HG02870 (cell line): ENCODE measurements around the gene ROM1.
A peak's percentile ranks its signal among the peaks of the same experiment; 100 is the strongest.
"Not testable (repeated sequence)": the region's sequence is repeated elsewhere in the genome, so short reads cannot be mapped to it uniquely, and the experiment has no call there.

Experiments used
- ATAC-seq: cut with Tn5 transposase; IDR thresholded peaks from one replicate; pipeline ENCODE4 v1.9.1; 2021; ENCODE audit warnings: mild to moderate bottlenecking, moderate library complexity; ENCODE audit not compliant: unreplicated experiment

ROM1 gene

GRCh38 chr11:62585356-62585755, 27.7 kb upstream of the ROM1 start:
- ATAC-seq = not testable (repeated sequence)

GRCh38 chr11:62588966-62589637, 24.0 kb upstream of the ROM1 start:
- no peak for ATAC-seq

GRCh38 chr11:62591448-62592145, 21.5 kb upstream of the ROM1 start, which contains the start of gene TUT1:
TUT1 (minus strand) TSS chr11:62591523; CDS start chr11:62591485, 38 bp downstream.
- ATAC-seq = peak; percentile 89

GRCh38 chr11:62592146-62592815, 20.8 kb upstream of the ROM1 start:
- no peak for ATAC-seq

GRCh38 chr11:62592989-62593421, 20.1 kb upstream of the ROM1 start:
- no peak for ATAC-seq

- ATAC-seq = no peak
Measured at GRCh38 chr11:62593434-62594044, 19.5 kb upstream of the ROM1 start.

GRCh38 chr11:62595124-62595523, 17.9 kb upstream of the ROM1 start:
- ATAC-seq = no peak

- ATAC-seq = peak; percentile 41
Measured at GRCh38 chr11:62599069-62599696, 13.9 kb upstream of the ROM1 start.

GRCh38 chr11:62599901-62600300, 13.2 kb upstream of the ROM1 start:
- ATAC-seq = no peak

GRCh38 chr11:62600367-62601121, 12.5 kb upstream of the ROM1 start:
- no peak for ATAC-seq

GRCh38 chr11:62601122-62601371, 12.0 kb upstream of the ROM1 start:
- peak; percentile 7 for ATAC-seq

- peak; percentile 70 for ATAC-seq
Measured at GRCh38 chr11:62601372-62602140, 11.5 kb upstream of the ROM1 start, which contains the start of gene MTA2. MTA2 (minus strand) TSS chr11:62601865; CDS start chr11:62601450, 415 bp downstream.

- ATAC-seq = no peak
Measured at GRCh38 chr11:62602141-62603071, 10.7 kb upstream of the ROM1 start.

GRCh38 chr11:62603072-62603408, 10.0 kb upstream of the ROM1 start:
- no peak for ATAC-seq

- ATAC-seq = no peak
Measured at GRCh38 chr11:62603776-62604299, 9.2 kb upstream of the ROM1 start.

- no peak for ATAC-seq
Measured at GRCh38 chr11:62604460-62605120, 8.5 kb upstream of the ROM1 start.

- ATAC-seq = no peak
Measured at GRCh38 chr11:62605467-62605866, 7.6 kb upstream of the ROM1 start.

GRCh38 chr11:62605902-62606301, 7.2 kb upstream of the ROM1 start:
- ATAC-seq = no peak
